Measurements from ENCODE around the gene SENP2. TPM values are rescaled to one million over a fixed set of nuclear protein-coding genes. Genes with fewer than 3 reads are reported as not detected.

SENP2 gene
- polyA plus RNA-seq, 1 of the 3 experiments (the other 2 are of a cell fraction) = 7.1 TPM

- Histone ChIP-seq H3K4me3 (ENCODE audit: low read depth in 2 of 2, low read length in 1 of 2) (no peak overlapping the region), H2AFZ (ENCODE audit: low read depth) (no peak overlapping the region), H4K20me1 (ENCODE audit: insufficient read depth) (no peaks in the 10 kb centered on the region), H3K27ac (ENCODE audit: low read depth in 2 of 2, low read length in 1 of 2) (no peak overlapping the region), H3K27me3 (ENCODE audit: insufficient read depth) (no peaks in the 10 kb centered on the region), H3K9me3 (no peaks in the 10 kb centered on the region), H3K36me3 (replicated peaks in 1 of 2; ENCODE audit: control insufficient read depth in 1 of 2, insufficient read depth in 2 of 2, low read length in 1 of 2) (no peaks in the 10 kb centered on the region), H3F3A (replicated peaks; ENCODE audit: insufficient read depth) (no peaks in the 10 kb centered on the region), H3K9ac (no peak overlapping the region), H3K9me2 (no peaks in the 10 kb centered on the region), H3K4me1 (ENCODE audit: control insufficient read depth in 1 of 2, insufficient read depth in 2 of 2, low read depth in 1 of 2, low read length in 1 of 2) (peaks cover 0 to 2% of the 10 kb centered on the region in 2 experiments; a peak in 1 of 4 replicates), H3K79me2 (ENCODE audit: insufficient read depth) (no peaks in the 10 kb centered on the region), H3K4me2 (no peak overlapping the region; the same call in 1 of the 2 replicates)
- DNase-seq = no peak
- TF ChIP-seq, protein P1, sequence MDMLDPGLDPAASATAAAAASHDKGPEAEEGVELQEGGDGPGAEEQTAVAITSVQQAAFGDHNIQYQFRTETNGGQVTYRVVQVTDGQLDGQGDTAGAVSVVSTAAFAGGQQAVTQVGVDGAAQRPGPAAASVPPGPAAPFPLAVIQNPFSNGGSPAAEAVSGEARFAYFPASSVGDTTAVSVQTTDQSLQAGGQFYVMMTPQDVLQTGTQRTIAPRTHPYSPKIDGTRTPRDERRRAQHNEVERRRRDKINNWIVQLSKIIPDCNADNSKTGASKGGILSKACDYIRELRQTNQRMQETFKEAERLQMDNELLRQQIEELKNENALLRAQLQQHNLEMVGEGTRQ (IDR thresholded peaks at IDR 0.05; ENCODE audit: borderline replicate concordance, low read depth, low read length) = no peak
- TF ChIP-seq MXI1 (IDR thresholded peaks at IDR 0.05; ENCODE audit: low read depth, low read length) = no peak
- TF ChIP-seq TAF1 (IDR thresholded peaks at IDR 0.05; ENCODE audit: borderline replicate concordance, low read depth, low read length) = no peak
- TF ChIP-seq GABPA (IDR thresholded peaks at IDR 0.05; ENCODE audit: low read depth) = no peak
- TF ChIP-seq, protein P2, sequence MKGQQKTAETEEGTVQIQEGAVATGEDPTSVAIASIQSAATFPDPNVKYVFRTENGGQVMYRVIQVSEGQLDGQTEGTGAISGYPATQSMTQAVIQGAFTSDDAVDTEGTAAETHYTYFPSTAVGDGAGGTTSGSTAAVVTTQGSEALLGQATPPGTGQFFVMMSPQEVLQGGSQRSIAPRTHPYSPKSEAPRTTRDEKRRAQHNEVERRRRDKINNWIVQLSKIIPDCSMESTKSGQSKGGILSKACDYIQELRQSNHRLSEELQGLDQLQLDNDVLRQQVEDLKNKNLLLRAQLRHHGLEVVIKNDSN (IDR thresholded peaks at IDR 0.05; ENCODE audit: borderline replicate concordance, low read depth) = no peak
- no peak for TF ChIP-seq GATA2 (CRISPR knock-in tag; IDR thresholded peaks at IDR 0.05)
- WGBS (ENCODE audit: low lambda C conversion rate) = 78% methylated on average over 3 of the region's 3 CpGs
- CTCF ChIA-PET = interaction anchor here (0.7 to 4.7 kb wide), 17 partner anchors 14 to 250 kb away, joined by 3 to 26 read pairs (median 4); partner anchors contain the start of gene TMEM41A
- POLR2A ChIA-PET = no interaction called here
These were observed 27.7 kb upstream of the SENP2 start for GRCh38 chr3:185558395-185558794.

GRCh38 chr3:185559706-185560090, 26.4 kb upstream of the SENP2 start:
- Histone ChIP-seq H3K4me3 (ENCODE audit: low read depth in 2 of 2, low read length in 1 of 2) (0 out of 4 replicates have a peak overlapping the region, but pooled peaks of 1 of the 2 experiments have one; percentile 50), H3F3A (replicated peaks; ENCODE audit: insufficient read depth) (no peaks in the 10 kb centered on the region), H3K36me3 (replicated peaks in 1 of 2; ENCODE audit: control insufficient read depth in 1 of 2, insufficient read depth in 2 of 2, low read length in 1 of 2) (no peaks in the 10 kb centered on the region), H3K9me3 (no peaks in the 10 kb centered on the region), H3K79me2 (ENCODE audit: insufficient read depth) (no peaks in the 10 kb centered on the region), H3K9me2 (no peaks in the 10 kb centered on the region), H3K9ac (no peak overlapping the region), H2AFZ (ENCODE audit: low read depth) (no peak overlapping the region), H3K27me3 (ENCODE audit: insufficient read depth) (no peaks in the 10 kb centered on the region), H4K20me1 (ENCODE audit: insufficient read depth) (no peaks in the 10 kb centered on the region), H3K27ac (ENCODE audit: low read depth in 2 of 2, low read length in 1 of 2) (no peak overlapping the region), H3K4me2 (peak overlapping the region; percentile 71; the same call in 1 of the 2 replicates), H3K4me1 (ENCODE audit: control insufficient read depth in 1 of 2, insufficient read depth in 2 of 2, low read depth in 1 of 2, low read length in 1 of 2) (peaks cover 0 to 2% of the 10 kb centered on the region in 2 experiments; a peak in 1 of 4 replicates)
- POLR2A ChIA-PET = interaction anchor here (0.6 kb wide), 1 partner anchor 14 kb away, joined by 3 read pairs; no protein-coding TSS in a partner anchor
- no peak for TF ChIP-seq RFX5 (IDR thresholded peaks at IDR 0.05; ENCODE audit: low read length)
- TF ChIP-seq RCOR1 (IDR thresholded peaks at IDR 0.05; ENCODE audit: low read length) = no peak
- no peak for TF ChIP-seq ELF1 (IDR thresholded peaks at IDR 0.05)
- TF ChIP-seq, protein P3, sequence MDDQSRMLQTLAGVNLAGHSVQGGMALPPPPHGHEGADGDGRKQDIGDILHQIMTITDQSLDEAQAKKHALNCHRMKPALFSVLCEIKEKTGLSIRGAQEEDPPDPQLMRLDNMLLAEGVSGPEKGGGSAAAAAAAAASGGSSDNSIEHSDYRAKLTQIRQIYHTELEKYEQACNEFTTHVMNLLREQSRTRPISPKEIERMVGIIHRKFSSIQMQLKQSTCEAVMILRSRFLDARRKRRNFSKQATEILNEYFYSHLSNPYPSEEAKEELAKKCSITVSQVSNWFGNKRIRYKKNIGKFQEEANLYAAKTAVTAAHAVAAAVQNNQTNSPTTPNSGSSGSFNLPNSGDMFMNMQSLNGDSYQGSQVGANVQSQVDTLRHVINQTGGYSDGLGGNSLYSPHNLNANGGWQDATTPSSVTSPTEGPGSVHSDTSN (IDR thresholded peaks at IDR 0.05) = no peak
- TF ChIP-seq RXRA (IDR thresholded peaks at IDR 0.05; ENCODE audit: borderline replicate concordance, low read depth) = no peak
- TF ChIP-seq, protein P2 (IDR thresholded peaks at IDR 0.05; ENCODE audit: borderline replicate concordance, low read depth) = no peak
- 70% methylated on average over 12 of the region's 12 CpGs for WGBS (ENCODE audit: low lambda C conversion rate)
- DNase-seq = no peak
- CTCF ChIA-PET = interaction anchor here (0.6 to 4.7 kb wide), 32 partner anchors 13 to 251 kb away, joined by 3 to 26 read pairs (median 4); partner anchors contain the start of gene TMEM41A

Measured in SK-N-SH (cell line).